HEK293 (cell line): Measurements from ENCODE around the gene ZDHHC24.

Experiments
- CTCF ChIA-PET: fragments of 350-600 bp; formaldehyde crosslinking; extraction: SDS; loops from one replicate; lab custom pipeline; 2021; ENCODE audit warnings: antibody characterized with exemption; lab: Yijun Ruan, JAX
- POLR2A ChIA-PET: fragments of 300-600 bp; formaldehyde crosslinking; extraction: SDS; loops from one replicate; lab custom pipeline; 2020; ENCODE audit warnings: antibody characterized with exemption, inconsistent platforms; lab: Yijun Ruan, JAX
- H3K27ac ChIP-seq: fragments of 200-500 bp; sonication (Bioruptor generic); 2 replicates; pipeline ENCODE4 v1.5.1; 2014; ENCODE audit warnings: low read depth, low read length, control low read depth, inconsistent platforms; ENCODE audit errors: extremely low read depth
- H3K36me3 ChIP-seq, 2 experiments: fragments of 200-500 bp in 1 of 2; sonication (Bioruptor generic) in 1 of 2; 1 replicate in 1 of 2; 2 replicates in 1 of 2; pipeline ENCODE4 v1.5.1; 2014 to 2017; ENCODE audit warnings: inconsistent platforms in 2 of 2, low read length in 2 of 2; ENCODE audit not compliant: control insufficient read depth in 2 of 2, insufficient read depth in 1 of 2
- H3K4me1 ChIP-seq: fragments of 200-500 bp; sonication (Bioruptor generic); 2 replicates; pipeline ENCODE4 v1.5.1; 2014; ENCODE audit warnings: mild to moderate bottlenecking, low read length, inconsistent platforms; ENCODE audit not compliant: control insufficient read depth, insufficient read depth
- H3K4me3 ChIP-seq: 2 replicates; pipeline ENCODE4 v1.5.1; 2011; ENCODE audit warnings: low read depth, mild to moderate bottlenecking, control low read depth, low read length, moderate library complexity
- H3K9me3 ChIP-seq: fragments of 200-500 bp; sonication (Bioruptor generic); 2 replicates; pipeline ENCODE4 v1.5.1; 2014; ENCODE audit warnings: low read depth, low read length, inconsistent platforms; ENCODE audit not compliant: control insufficient read depth, insufficient read depth
- KLF1 ChIP-seq: fragments of 450-650 bp; formaldehyde crosslinking; IDR thresholded peaks from 2 replicates; pipeline ENCODE4 v1.5.1; 2016; ENCODE audit warnings: missing biosample characterization, missing genetic modification characterization
- KLF10 ChIP-seq: fragments of 450-650 bp; IDR thresholded peaks from 2 replicates; pipeline ENCODE4 v1.5.1; 2018; ENCODE audit warnings: missing biosample characterization, mild to moderate bottlenecking, missing genetic modification characterization
- KLF9 ChIP-seq: fragments of 450-650 bp; formaldehyde crosslinking; IDR thresholded peaks from 2 replicates; pipeline ENCODE4 v1.5.1; 2016; ENCODE audit warnings: missing biosample characterization, missing genetic modification characterization, low read depth
- SCRT2 ChIP-seq: fragments of 450-650 bp; formaldehyde crosslinking; IDR thresholded peaks from 2 replicates; pipeline ENCODE4 v1.5.1; 2016; ENCODE audit warnings: missing biosample characterization, missing genetic modification characterization
- ZBTB17 ChIP-seq: fragments of 450-650 bp; formaldehyde crosslinking; IDR thresholded peaks from 2 replicates; pipeline ENCODE4 v1.5.1; 2016; ENCODE audit warnings: missing biosample characterization, missing genetic modification characterization
- ZFP3 ChIP-seq: fragments of 450-650 bp; formaldehyde crosslinking; IDR thresholded peaks from 2 replicates; pipeline ENCODE4 v1.5.1; 2016; ENCODE audit warnings: low read depth, missing biosample characterization, missing genetic modification characterization
- ZNF155 ChIP-seq: fragments of 450-650 bp; formaldehyde crosslinking; IDR thresholded peaks from 2 replicates; pipeline ENCODE4 v1.5.1; 2016; ENCODE audit warnings: missing biosample characterization, missing genetic modification characterization
- ZNF510 ChIP-seq: fragments of 450-650 bp; formaldehyde crosslinking; IDR thresholded peaks from 2 replicates; pipeline ENCODE4 v1.5.1; 2018; ENCODE audit warnings: mild to moderate bottlenecking, missing genetic modification characterization, missing biosample characterization; ENCODE audit not compliant: insufficient replicate concordance
- ZNF558 ChIP-seq: fragments of 450-650 bp; formaldehyde crosslinking; IDR thresholded peaks from 2 replicates; pipeline ENCODE4 v1.5.1; 2016; ENCODE audit warnings: missing biosample characterization, missing genetic modification characterization
- ZNF623 ChIP-seq: fragments of 450-650 bp; formaldehyde crosslinking; IDR thresholded peaks from 2 replicates; pipeline ENCODE4 v1.5.1; 2016; ENCODE audit warnings: missing biosample characterization, missing genetic modification characterization
- ZNF654 ChIP-seq: fragments of 450-650 bp; formaldehyde crosslinking; IDR thresholded peaks from 2 replicates; pipeline ENCODE4 v1.5.1; 2016; ENCODE audit warnings: low read depth, missing biosample characterization, missing genetic modification characterization
- ZSCAN30 ChIP-seq: fragments of 450-650 bp; IDR thresholded peaks from 2 replicates; pipeline ENCODE4 v1.5.1; 2018; ENCODE audit warnings: missing biosample characterization, mild to moderate bottlenecking, missing genetic modification characterization, moderate library complexity
- TF ChIP-seq, protein P1 (sequence below): fragments of 450-650 bp; formaldehyde crosslinking; IDR thresholded peaks from 2 replicates; pipeline ENCODE4 v1.5.1; 2016; ENCODE audit warnings: missing biosample characterization, missing genetic modification characterization, borderline replicate concordance
- TF ChIP-seq, protein P2 (sequence below): fragments of 450-650 bp; formaldehyde crosslinking; IDR thresholded peaks from 2 replicates; pipeline ENCODE4 v1.5.1; 2016; ENCODE audit warnings: missing biosample characterization, missing genetic modification characterization
- TF ChIP-seq, protein P3 (sequence below): fragments of 450-650 bp; formaldehyde crosslinking; IDR thresholded peaks from 2 replicates; pipeline ENCODE4 v1.5.1; 2017; ENCODE audit warnings: missing biosample characterization, missing genetic modification characterization
- TF ChIP-seq, protein P4 (sequence below): fragments of 450-650 bp; formaldehyde crosslinking; IDR thresholded peaks from 2 replicates; pipeline ENCODE4 v1.5.1; 2016; ENCODE audit warnings: missing biosample characterization, missing genetic modification characterization
- TF ChIP-seq, protein P5 (sequence below): fragments of 450-650 bp; IDR thresholded peaks from 2 replicates; pipeline ENCODE4 v1.5.1; 2018; ENCODE audit warnings: missing biosample characterization, mild to moderate bottlenecking, missing genetic modification characterization
- TF ChIP-seq, protein P6 (sequence below): fragments of 450-650 bp; formaldehyde crosslinking; IDR thresholded peaks from 2 replicates; pipeline ENCODE4 v1.5.1; 2017; ENCODE audit warnings: missing biosample characterization, missing genetic modification characterization
- TF ChIP-seq, protein P7 (sequence below): fragments of 450-650 bp; formaldehyde crosslinking; IDR thresholded peaks from 2 replicates; pipeline ENCODE4 v1.5.1; 2016; ENCODE audit warnings: missing biosample characterization, missing genetic modification characterization
- TF ChIP-seq, protein P8 (sequence below): fragments of 450-650 bp; formaldehyde crosslinking; IDR thresholded peaks from 2 replicates; pipeline ENCODE4 v1.5.1; 2016; ENCODE audit warnings: missing biosample characterization, missing genetic modification characterization

Gene ZDHHC24

DNA sequence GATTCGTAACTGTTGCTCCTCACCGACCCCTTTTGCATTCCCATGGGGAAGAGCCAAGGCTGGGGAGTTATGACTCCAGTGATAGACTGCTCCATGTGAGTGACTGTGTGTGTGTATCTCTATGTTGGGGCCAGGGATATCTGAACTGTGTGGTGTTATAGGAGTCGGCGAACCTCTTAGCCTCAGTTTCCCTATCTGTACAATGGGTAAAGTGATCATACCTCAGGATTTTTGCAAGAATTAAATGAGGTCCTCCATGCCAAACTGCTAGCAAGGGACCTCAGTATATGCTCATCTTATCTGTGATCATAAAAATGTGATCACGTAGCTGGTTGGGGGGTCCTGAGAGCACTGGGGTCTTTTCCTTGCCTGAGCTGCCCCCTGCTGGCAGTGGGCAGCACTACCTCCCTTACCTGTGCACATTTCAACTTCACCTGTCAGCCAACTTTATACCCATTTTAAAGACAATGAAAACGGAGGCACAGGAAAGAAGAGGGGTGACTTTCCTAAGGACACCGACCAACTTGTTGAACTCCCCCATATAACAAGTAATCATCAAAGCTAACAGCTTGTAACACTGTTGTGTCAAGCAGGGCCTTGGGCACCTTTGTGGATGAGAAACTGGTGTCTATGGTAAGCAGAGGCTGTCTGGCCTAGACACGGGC is 67.0 kb downstream of the ZDHHC24 start:
- Histone ChIP-seq H3K4me3 (peak overlapping the region; percentile 73), H3K27ac (no peak overlapping the region), H3K36me3 (peaks cover 0 to 29% of the 10 kb centered on the region in 2 experiments; a peak in 2 of 3 replicates), H3K9me3 (no peaks in the 10 kb centered on the region), H3K4me1 (no peaks in the 10 kb centered on the region)
- ChIA-PET CTCF (interaction anchor here (0.6 to 2.6 kb wide), 9 partner anchors 10 to 230 kb away, joined by 3 to 20 read pairs (median 3); partner anchors contain the start of genes MRPL11 and RBM4B), POLR2A (interaction anchor here (1.4 to 3.6 kb wide), 4 partner anchors 10 to 199 kb away, joined by 3 to 64 read pairs (median 20); partner anchors contain the start of genes MRPL11, PELI3, RBM4B and YIF1A)
- no peak for TF ChIP-seq ZNF623 (tag by site-specific recombination)
- no peak for TF ChIP-seq ZBTB17 (tag by site-specific recombination)
- no peak for TF ChIP-seq ZNF510 (tag by site-specific recombination)
- TF ChIP-seq ZNF558 (tag by site-specific recombination) = no peak
- TF ChIP-seq, protein P1, sequence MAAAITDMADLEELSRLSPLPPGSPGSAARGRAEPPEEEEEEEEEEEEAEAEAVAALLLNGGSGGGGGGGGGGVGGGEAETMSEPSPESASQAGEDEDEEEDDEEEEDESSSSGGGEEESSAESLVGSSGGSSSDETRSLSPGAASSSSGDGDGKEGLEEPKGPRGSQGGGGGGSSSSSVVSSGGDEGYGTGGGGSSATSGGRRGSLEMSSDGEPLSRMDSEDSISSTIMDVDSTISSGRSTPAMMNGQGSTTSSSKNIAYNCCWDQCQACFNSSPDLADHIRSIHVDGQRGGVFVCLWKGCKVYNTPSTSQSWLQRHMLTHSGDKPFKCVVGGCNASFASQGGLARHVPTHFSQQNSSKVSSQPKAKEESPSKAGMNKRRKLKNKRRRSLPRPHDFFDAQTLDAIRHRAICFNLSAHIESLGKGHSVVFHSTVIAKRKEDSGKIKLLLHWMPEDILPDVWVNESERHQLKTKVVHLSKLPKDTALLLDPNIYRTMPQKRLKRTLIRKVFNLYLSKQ = no peak
- TF ChIP-seq ZNF654 (tag by site-specific recombination) = peak; percentile 33; the same call in 1 of the 2 replicates
- TF ChIP-seq, protein P2, sequence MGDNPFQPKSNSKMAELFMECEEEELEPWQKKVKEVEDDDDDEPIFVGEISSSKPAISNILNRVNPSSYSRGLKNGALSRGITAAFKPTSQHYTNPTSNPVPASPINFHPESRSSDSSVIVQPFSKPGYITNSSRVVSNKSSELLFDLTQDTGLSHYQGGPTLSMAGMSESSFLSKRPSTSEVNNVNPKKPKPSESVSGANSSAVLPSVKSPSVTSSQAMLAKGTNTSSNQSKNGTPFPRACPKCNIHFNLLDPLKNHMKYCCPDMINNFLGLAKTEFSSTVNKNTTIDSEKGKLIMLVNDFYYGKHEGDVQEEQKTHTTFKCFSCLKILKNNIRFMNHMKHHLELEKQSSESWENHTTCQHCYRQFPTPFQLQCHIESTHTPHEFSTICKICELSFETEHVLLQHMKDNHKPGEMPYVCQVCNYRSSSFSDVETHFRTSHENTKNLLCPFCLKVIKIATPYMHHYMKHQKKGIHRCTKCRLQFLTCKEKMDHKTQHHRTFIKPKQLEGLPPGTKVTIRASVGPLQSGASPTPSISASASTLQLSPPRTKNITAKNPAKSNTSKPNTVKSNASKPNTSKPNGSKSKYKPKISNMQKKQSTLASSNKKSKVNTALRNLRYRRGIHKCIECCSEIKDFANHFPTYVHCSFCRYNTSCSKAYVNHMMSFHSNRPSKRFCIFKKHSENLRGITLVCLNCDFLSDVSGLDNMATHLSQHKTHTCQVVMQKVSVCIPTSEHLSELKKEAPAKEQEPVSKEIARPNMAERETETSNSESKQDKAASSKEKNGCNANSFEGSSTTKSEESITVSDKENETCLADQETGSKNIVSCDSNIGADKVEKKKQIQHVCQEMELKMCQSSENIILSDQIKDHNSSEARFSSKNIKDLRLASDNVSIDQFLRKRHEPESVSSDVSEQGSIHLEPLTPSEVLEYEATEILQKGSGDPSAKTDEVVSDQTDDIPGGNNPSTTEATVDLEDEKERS = no peak
- no peak for TF ChIP-seq KLF9
- TF ChIP-seq, protein P3, sequence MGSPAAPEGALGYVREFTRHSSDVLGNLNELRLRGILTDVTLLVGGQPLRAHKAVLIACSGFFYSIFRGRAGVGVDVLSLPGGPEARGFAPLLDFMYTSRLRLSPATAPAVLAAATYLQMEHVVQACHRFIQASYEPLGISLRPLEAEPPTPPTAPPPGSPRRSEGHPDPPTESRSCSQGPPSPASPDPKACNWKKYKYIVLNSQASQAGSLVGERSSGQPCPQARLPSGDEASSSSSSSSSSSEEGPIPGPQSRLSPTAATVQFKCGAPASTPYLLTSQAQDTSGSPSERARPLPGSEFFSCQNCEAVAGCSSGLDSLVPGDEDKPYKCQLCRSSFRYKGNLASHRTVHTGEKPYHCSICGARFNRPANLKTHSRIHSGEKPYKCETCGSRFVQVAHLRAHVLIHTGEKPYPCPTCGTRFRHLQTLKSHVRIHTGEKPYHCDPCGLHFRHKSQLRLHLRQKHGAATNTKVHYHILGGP (tag by site-specific recombination) = no peak
- TF ChIP-seq, protein P4, sequence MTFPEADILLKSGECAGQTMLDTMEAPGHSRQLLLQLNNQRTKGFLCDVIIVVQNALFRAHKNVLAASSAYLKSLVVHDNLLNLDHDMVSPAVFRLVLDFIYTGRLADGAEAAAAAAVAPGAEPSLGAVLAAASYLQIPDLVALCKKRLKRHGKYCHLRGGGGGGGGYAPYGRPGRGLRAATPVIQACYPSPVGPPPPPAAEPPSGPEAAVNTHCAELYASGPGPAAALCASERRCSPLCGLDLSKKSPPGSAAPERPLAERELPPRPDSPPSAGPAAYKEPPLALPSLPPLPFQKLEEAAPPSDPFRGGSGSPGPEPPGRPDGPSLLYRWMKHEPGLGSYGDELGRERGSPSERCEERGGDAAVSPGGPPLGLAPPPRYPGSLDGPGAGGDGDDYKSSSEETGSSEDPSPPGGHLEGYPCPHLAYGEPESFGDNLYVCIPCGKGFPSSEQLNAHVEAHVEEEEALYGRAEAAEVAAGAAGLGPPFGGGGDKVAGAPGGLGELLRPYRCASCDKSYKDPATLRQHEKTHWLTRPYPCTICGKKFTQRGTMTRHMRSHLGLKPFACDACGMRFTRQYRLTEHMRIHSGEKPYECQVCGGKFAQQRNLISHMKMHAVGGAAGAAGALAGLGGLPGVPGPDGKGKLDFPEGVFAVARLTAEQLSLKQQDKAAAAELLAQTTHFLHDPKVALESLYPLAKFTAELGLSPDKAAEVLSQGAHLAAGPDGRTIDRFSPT (tag by site-specific recombination) = no peak
- TF ChIP-seq, protein P5, sequence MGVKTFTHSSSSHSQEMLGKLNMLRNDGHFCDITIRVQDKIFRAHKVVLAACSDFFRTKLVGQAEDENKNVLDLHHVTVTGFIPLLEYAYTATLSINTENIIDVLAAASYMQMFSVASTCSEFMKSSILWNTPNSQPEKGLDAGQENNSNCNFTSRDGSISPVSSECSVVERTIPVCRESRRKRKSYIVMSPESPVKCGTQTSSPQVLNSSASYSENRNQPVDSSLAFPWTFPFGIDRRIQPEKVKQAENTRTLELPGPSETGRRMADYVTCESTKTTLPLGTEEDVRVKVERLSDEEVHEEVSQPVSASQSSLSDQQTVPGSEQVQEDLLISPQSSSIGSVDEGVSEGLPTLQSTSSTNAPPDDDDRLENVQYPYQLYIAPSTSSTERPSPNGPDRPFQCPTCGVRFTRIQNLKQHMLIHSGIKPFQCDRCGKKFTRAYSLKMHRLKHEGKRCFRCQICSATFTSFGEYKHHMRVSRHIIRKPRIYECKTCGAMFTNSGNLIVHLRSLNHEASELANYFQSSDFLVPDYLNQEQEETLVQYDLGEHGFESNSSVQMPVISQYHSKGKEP (tag by site-specific recombination) = no peak
- TF ChIP-seq, protein P6, sequence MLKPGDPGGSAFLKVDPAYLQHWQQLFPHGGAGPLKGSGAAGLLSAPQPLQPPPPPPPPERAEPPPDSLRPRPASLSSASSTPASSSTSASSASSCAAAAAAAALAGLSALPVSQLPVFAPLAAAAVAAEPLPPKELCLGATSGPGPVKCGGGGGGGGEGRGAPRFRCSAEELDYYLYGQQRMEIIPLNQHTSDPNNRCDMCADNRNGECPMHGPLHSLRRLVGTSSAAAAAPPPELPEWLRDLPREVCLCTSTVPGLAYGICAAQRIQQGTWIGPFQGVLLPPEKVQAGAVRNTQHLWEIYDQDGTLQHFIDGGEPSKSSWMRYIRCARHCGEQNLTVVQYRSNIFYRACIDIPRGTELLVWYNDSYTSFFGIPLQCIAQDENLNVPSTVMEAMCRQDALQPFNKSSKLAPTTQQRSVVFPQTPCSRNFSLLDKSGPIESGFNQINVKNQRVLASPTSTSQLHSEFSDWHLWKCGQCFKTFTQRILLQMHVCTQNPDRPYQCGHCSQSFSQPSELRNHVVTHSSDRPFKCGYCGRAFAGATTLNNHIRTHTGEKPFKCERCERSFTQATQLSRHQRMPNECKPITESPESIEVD = no peak
- no peak for TF ChIP-seq KLF1
- 0 out of 2 replicates have a peak, but pooled peaks have one; percentile 13 for TF ChIP-seq ZSCAN30 (tag by site-specific recombination)
- TF ChIP-seq SCRT2 (tag by site-specific recombination) = 0 out of 2 replicates have a peak, but pooled peaks have one; percentile 20
- TF ChIP-seq, protein P7, sequence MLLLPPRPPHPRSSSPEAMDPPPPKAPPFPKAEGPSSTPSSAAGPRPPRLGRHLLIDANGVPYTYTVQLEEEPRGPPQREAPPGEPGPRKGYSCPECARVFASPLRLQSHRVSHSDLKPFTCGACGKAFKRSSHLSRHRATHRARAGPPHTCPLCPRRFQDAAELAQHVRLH (tag by site-specific recombination) = peak; percentile 37; the same call in 1 of the 2 replicates
- TF ChIP-seq ZFP3 = no peak
- TF ChIP-seq ZNF155 (tag by site-specific recombination) = no peak
- no peak for TF ChIP-seq KLF10 (tag by site-specific recombination)
- TF ChIP-seq, protein P8, sequence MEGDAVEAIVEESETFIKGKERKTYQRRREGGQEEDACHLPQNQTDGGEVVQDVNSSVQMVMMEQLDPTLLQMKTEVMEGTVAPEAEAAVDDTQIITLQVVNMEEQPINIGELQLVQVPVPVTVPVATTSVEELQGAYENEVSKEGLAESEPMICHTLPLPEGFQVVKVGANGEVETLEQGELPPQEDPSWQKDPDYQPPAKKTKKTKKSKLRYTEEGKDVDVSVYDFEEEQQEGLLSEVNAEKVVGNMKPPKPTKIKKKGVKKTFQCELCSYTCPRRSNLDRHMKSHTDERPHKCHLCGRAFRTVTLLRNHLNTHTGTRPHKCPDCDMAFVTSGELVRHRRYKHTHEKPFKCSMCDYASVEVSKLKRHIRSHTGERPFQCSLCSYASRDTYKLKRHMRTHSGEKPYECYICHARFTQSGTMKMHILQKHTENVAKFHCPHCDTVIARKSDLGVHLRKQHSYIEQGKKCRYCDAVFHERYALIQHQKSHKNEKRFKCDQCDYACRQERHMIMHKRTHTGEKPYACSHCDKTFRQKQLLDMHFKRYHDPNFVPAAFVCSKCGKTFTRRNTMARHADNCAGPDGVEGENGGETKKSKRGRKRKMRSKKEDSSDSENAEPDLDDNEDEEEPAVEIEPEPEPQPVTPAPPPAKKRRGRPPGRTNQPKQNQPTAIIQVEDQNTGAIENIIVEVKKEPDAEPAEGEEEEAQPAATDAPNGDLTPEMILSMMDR (tag by site-specific recombination) = peak; percentile 54; the same call in 1 of the 2 replicates
